Measurements from ENCODE around the gene RAB11A.

Gene RAB11A

GRCh38 chr15:65920121-65920520, 50.8 kb downstream of the RAB11A start:
- H3K9me2 ChIP-seq (replicated peaks; ENCODE audit: low read depth, low read length) = no peaks in the 10 kb centered on the region
- H4K20me1 ChIP-seq (ENCODE audit: insufficient read depth, low read length, poor library complexity, severe bottlenecking) = no peaks in the 10 kb centered on the region
- H2AFZ ChIP-seq (ENCODE audit: low read length) = no peak overlapping the region
- no peaks in the 10 kb centered on the region for H3K9me3 ChIP-seq (ENCODE audit: insufficient read depth, low read depth, low read length)
- no peak overlapping the region for H3K4me2 ChIP-seq (ENCODE audit: low read depth, low read length, poor library complexity, severe bottlenecking)
- no peak overlapping the region for H3K4me3 ChIP-seq (ENCODE audit: low read length, poor library complexity, severe bottlenecking)
- no peak overlapping the region for H3K9ac ChIP-seq (ENCODE audit: low read depth, low read length, poor library complexity, severe bottlenecking)
- H3F3A ChIP-seq (ENCODE audit: low read depth) = no peaks in the 10 kb centered on the region
- H3K4me1 ChIP-seq (ENCODE audit: insufficient read depth, low read length, poor library complexity, severe bottlenecking) = no peaks in the 10 kb centered on the region
- H3K27me3 ChIP-seq (ENCODE audit: insufficient read depth, low read length, poor library complexity, severe bottlenecking) = no peaks in the 10 kb centered on the region
- H3K79me2 ChIP-seq (ENCODE audit: insufficient read depth, low read length) = no peaks in the 10 kb centered on the region
- no peak for TF ChIP-seq CTCF (conservative IDR thresholded peaks at IDR 0.05; ENCODE audit: low read length)
- no peak for TF ChIP-seq EZH2phosphoT487 (IDR thresholded peaks at IDR 0.05; ENCODE audit: borderline replicate concordance)
- no peaks in the 10 kb centered on the region for H3K36me3 ChIP-seq (ENCODE audit: insufficient read depth, low read length)

DNA sequence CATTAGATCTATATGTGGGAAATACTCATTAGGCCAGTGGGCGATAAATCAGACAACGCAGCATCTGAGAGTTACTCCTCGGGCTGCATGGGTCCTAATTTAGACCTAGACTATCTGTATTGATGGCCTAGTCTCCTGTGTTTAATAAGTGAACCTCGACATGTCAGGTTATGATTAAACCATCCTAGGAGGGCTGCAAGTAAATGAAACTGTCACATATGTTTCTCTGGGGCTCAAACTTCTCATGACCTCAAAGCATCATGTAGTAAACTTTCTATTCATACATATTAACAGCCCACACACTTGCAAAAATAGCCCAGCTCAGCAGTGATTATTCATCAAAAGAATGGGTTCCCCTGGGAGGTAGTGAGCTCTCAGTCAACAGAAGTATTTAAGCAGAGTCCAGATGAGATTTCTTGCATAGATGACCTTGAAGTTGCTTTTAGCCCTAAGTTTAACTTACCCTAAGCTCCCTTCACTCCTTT, 51.6 kb downstream of the RAB11A start:
- Histone ChIP-seq H3K9ac (ENCODE audit: low read depth, low read length, poor library complexity, severe bottlenecking) (no peak overlapping the region), H3K4me3 (ENCODE audit: low read length, poor library complexity, severe bottlenecking) (no peak overlapping the region), H2AFZ (ENCODE audit: low read length) (no peak overlapping the region), H3K9me3 (ENCODE audit: insufficient read depth, low read depth, low read length) (no peaks in the 10 kb centered on the region), H4K20me1 (ENCODE audit: insufficient read depth, low read length, poor library complexity, severe bottlenecking) (no peaks in the 10 kb centered on the region), H3K36me3 (ENCODE audit: insufficient read depth, low read length) (no peaks in the 10 kb centered on the region), H3K27me3 (ENCODE audit: insufficient read depth, low read length, poor library complexity, severe bottlenecking) (no peaks in the 10 kb centered on the region), H3K4me2 (ENCODE audit: low read depth, low read length, poor library complexity, severe bottlenecking) (no peak overlapping the region), H3K9me2 (replicated peaks; ENCODE audit: low read depth, low read length) (no peaks in the 10 kb centered on the region), H3K4me1 (ENCODE audit: insufficient read depth, low read length, poor library complexity, severe bottlenecking) (no peaks in the 10 kb centered on the region), H3K79me2 (ENCODE audit: insufficient read depth, low read length) (no peaks in the 10 kb centered on the region), H3F3A (ENCODE audit: low read depth) (no peaks in the 10 kb centered on the region)
- no peak for TF ChIP-seq EZH2phosphoT487 (IDR thresholded peaks at IDR 0.05; ENCODE audit: borderline replicate concordance)
- TF ChIP-seq CTCF (conservative IDR thresholded peaks at IDR 0.05; ENCODE audit: low read length) = no peak

DNA sequence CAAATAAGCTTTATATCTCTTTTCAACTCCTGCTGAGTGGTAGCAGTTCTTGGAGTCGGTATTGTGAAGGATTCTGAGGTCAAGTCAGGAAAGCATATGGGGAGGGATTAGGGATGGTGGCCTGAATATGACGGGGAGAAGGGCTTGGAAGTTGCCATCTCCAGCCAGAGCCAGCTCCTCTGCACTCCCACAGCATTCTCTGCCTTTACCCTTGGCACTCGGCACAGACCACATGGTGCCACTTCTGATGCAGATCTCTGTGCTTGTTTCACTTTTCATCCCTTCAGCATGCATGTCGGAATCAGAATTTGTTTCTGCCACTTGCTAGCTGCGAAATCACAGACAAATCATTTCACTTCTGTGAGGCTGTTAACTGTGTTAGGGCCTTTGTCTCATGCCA, 52.5 kb downstream of the RAB11A start:
- no peak overlapping the region for H3K9ac ChIP-seq (ENCODE audit: low read depth, low read length, poor library complexity, severe bottlenecking)
- H3K27me3 ChIP-seq (ENCODE audit: insufficient read depth, low read length, poor library complexity, severe bottlenecking) = no peaks in the 10 kb centered on the region
- no peaks in the 10 kb centered on the region for H3K36me3 ChIP-seq (ENCODE audit: insufficient read depth, low read length)
- no peak overlapping the region for H2AFZ ChIP-seq (ENCODE audit: low read length)
- H3K79me2 ChIP-seq (ENCODE audit: insufficient read depth, low read length) = no peaks in the 10 kb centered on the region
- H3K4me1 ChIP-seq (ENCODE audit: insufficient read depth, low read length, poor library complexity, severe bottlenecking) = no peaks in the 10 kb centered on the region
- H3K4me3 ChIP-seq (ENCODE audit: low read length, poor library complexity, severe bottlenecking) = no peak overlapping the region
- H3F3A ChIP-seq (ENCODE audit: low read depth) = no peaks in the 10 kb centered on the region
- no peaks in the 10 kb centered on the region for H3K9me3 ChIP-seq (ENCODE audit: insufficient read depth, low read depth, low read length)
- no peaks in the 10 kb centered on the region for H3K9me2 ChIP-seq (replicated peaks; ENCODE audit: low read depth, low read length)
- H3K4me2 ChIP-seq (ENCODE audit: low read depth, low read length, poor library complexity, severe bottlenecking) = no peak overlapping the region
- H4K20me1 ChIP-seq (ENCODE audit: insufficient read depth, low read length, poor library complexity, severe bottlenecking) = no peaks in the 10 kb centered on the region
- TF ChIP-seq CTCF (conservative IDR thresholded peaks at IDR 0.05; ENCODE audit: low read length) = no peak
- no peak for TF ChIP-seq EZH2phosphoT487 (IDR thresholded peaks at IDR 0.05; ENCODE audit: borderline replicate concordance)
